GM18873 (cell line): ENCODE results near the gene OR4M2.
"Not testable (repeated sequence)": the region's sequence is repeated elsewhere in the genome, so short reads cannot be mapped to it uniquely, and the experiment has no call there.

Experiments
- ATAC-seq: cut with Tn5 transposase; IDR thresholded peaks from one replicate; pipeline ENCODE4 v1.9.1; 2021; ENCODE audit warnings: mild to moderate bottlenecking, moderate library complexity, moderate number of reproducible peaks; ENCODE audit not compliant: unreplicated experiment, low FRiP score

OR4M2 gene

GRCh38 chr15:22080227-22080626 is at the start of gene OR4M2:
Gene OR4M2, plus strand, starts transcription at chr15:22080527. Its CDS starts 98 bp downstream, at chr15:22080625.
- ATAC-seq: not testable (repeated sequence)

- not testable (repeated sequence) for ATAC-seq
Observed at GRCh38 chr15:22069267-22069666, 11.1 kb upstream of the OR4M2 start.

- not testable (repeated sequence) for ATAC-seq
Observed at GRCh38 chr15:22081386-22081785, 1.1 kb downstream of the OR4M2 start.

- ATAC-seq: not testable (repeated sequence)
Observed at GRCh38 chr15:22098616-22099253, 18.4 kb downstream of the OR4M2 start.

GRCh38 chr15:22099289-22099891 is 19.1 kb downstream of the OR4M2 start:
- not testable (repeated sequence) for ATAC-seq

GRCh38 chr15:22122033-22122432 is 41.7 kb downstream of the OR4M2 start:
- ATAC-seq: not testable (repeated sequence)
